ENCODE measurements around the gene SLX4IP. TPM values are rescaled to one million over a fixed set of nuclear protein-coding genes. Genes with fewer than 3 reads are reported as not detected.

Gene SLX4IP
- total RNA-seq, 1 experiment from 2014 or later, result 7.4 TPM

DNA sequence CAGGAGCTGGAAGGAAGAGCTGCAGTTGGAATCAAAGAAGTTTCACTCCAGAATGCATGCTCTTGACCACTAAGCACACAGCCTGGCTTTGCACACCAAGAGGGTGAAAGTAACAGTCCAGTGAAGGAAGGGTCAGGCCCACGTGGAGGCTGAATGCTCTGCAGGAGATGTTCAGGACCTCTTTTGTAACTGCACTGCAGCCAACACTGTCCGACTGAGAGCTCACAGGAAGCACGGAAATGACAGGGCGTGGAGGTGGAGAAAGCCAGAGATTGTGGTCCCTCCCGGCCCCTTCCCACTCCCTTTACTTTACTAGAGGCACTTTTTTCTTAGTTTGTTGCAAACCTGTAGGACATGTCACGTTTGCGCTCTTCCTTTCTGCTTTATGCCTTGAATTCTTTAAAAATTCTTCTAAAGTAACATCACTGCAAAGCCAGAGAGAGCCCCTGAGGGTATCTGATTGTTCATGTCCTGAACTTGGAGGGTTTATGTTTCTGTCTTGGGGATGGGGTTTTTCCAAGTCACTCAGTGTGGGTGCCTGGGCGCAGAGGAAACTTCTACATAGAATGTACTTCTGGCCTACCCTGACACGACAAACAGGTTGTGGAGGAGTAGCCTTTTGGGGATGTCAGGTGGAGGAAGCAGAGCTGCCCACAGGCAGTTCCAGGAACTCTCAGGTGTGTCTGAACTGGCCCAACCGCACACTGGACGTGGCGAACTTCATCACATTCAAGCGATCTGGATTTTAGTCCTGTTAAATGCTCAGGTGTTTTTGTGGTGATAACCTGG is 197.8 kb downstream of the SLX4IP start:
- H3K4me1 Mint-ChIP-seq, result peaks cover 90% of the 10 kb centered on the region
- ATAC-seq (no peak), DNase-seq (ENCODE audit: low spot score) (no peak)
- no peaks in the 10 kb centered on the region for H3K9me3 Mint-ChIP-seq
- POLR2A ChIA-PET, result no interaction called here
- TF ChIP-seq, protein P1, sequence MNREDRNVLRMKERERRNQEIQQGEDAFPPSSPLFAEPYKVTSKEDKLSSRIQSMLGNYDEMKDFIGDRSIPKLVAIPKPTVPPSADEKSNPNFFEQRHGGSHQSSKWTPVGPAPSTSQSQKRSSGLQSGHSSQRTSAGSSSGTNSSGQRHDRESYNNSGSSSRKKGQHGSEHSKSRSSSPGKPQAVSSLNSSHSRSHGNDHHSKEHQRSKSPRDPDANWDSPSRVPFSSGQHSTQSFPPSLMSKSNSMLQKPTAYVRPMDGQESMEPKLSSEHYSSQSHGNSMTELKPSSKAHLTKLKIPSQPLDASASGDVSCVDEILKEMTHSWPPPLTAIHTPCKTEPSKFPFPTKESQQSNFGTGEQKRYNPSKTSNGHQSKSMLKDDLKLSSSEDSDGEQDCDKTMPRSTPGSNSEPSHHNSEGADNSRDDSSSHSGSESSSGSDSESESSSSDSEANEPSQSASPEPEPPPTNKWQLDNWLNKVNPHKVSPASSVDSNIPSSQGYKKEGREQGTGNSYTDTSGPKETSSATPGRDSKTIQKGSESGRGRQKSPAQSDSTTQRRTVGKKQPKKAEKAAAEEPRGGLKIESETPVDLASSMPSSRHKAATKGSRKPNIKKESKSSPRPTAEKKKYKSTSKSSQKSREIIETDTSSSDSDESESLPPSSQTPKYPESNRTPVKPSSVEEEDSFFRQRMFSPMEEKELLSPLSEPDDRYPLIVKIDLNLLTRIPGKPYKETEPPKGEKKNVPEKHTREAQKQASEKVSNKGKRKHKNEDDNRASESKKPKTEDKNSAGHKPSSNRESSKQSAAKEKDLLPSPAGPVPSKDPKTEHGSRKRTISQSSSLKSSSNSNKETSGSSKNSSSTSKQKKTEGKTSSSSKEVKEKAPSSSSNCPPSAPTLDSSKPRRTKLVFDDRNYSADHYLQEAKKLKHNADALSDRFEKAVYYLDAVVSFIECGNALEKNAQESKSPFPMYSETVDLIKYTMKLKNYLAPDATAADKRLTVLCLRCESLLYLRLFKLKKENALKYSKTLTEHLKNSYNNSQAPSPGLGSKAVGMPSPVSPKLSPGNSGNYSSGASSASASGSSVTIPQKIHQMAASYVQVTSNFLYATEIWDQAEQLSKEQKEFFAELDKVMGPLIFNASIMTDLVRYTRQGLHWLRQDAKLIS (CRISPR knock-in tag; IDR thresholded peaks at IDR 0.05; ENCODE audit: borderline replicate concordance), result no peak
- no peak for TF ChIP-seq MXD4 (CRISPR knock-in tag; IDR thresholded peaks at IDR 0.05; ENCODE audit: borderline replicate concordance)
- no peak for TF ChIP-seq ZNF396 (CRISPR knock-in tag; IDR thresholded peaks at IDR 0.05; ENCODE audit: borderline replicate concordance)
- TF ChIP-seq, protein P2, sequence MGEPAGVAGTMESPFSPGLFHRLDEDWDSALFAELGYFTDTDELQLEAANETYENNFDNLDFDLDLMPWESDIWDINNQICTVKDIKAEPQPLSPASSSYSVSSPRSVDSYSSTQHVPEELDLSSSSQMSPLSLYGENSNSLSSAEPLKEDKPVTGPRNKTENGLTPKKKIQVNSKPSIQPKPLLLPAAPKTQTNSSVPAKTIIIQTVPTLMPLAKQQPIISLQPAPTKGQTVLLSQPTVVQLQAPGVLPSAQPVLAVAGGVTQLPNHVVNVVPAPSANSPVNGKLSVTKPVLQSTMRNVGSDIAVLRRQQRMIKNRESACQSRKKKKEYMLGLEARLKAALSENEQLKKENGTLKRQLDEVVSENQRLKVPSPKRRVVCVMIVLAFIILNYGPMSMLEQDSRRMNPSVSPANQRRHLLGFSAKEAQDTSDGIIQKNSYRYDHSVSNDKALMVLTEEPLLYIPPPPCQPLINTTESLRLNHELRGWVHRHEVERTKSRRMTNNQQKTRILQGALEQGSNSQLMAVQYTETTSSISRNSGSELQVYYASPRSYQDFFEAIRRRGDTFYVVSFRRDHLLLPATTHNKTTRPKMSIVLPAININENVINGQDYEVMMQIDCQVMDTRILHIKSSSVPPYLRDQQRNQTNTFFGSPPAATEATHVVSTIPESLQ (CRISPR knock-in tag; IDR thresholded peaks at IDR 0.05), result no peak
- TF ChIP-seq, protein P3, sequence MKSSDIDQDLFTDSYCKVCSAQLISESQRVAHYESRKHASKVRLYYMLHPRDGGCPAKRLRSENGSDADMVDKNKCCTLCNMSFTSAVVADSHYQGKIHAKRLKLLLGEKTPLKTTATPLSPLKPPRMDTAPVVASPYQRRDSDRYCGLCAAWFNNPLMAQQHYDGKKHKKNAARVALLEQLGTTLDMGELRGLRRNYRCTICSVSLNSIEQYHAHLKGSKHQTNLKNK (CRISPR knock-in tag; IDR thresholded peaks at IDR 0.05), result no peak
- peaks cover 4% of the 10 kb centered on the region for H3K36me3 Mint-ChIP-seq
- 0 out of 2 replicates have a peak overlapping the region, but pooled peaks have one; percentile 12 for H3K27ac Mint-ChIP-seq
- CTCF ChIA-PET, result interaction anchor here (1.3 kb wide), 1 partner anchor 22 kb away, joined by 6 read pairs; no protein-coding TSS in a partner anchor
- H3K27me3 Mint-ChIP-seq (ENCODE audit: low read depth), result no peaks in the 10 kb centered on the region
- no peak overlapping the region for H3K4me3 Mint-ChIP-seq

DNA sequence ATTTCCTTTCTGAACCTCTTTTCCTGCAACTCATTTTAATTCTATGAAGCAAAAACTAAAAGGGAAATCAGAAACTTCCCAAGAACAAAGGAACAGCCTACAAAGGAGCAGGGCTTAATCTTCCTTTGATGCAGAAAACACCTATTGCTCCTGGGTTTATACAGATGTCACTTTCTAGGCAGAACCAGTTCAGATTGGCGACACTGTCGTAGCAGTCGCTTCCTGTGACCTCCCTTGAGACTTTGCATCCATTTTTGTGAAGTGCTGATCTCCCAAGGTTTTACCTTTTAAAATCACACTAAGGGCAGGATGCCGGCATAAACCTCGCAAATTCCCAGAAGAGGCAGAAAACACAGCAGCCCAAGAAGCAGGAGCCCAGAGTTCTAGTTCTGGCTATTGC is 198.6 kb downstream of the SLX4IP start:
- H3K27ac Mint-ChIP-seq, result no peak overlapping the region
- no peak for ATAC-seq
- H3K9me3 Mint-ChIP-seq, result no peaks in the 10 kb centered on the region
- no peaks in the 10 kb centered on the region for H3K27me3 Mint-ChIP-seq (ENCODE audit: low read depth)
- TF ChIP-seq, protein P4, sequence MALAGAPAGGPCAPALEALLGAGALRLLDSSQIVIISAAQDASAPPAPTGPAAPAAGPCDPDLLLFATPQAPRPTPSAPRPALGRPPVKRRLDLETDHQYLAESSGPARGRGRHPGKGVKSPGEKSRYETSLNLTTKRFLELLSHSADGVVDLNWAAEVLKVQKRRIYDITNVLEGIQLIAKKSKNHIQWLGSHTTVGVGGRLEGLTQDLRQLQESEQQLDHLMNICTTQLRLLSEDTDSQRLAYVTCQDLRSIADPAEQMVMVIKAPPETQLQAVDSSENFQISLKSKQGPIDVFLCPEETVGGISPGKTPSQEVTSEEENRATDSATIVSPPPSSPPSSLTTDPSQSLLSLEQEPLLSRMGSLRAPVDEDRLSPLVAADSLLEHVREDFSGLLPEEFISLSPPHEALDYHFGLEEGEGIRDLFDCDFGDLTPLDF (CRISPR knock-in tag; IDR thresholded peaks at IDR 0.05), result no peak
- TF ChIP-seq ESRRA (CRISPR knock-in tag; IDR thresholded peaks at IDR 0.05; ENCODE audit: borderline replicate concordance) (no peak), SP1 (CRISPR knock-in tag; conservative IDR thresholded peaks at IDR 0.05) (no peak), NFATC4 (CRISPR knock-in tag; IDR thresholded peaks at IDR 0.05) (no peak), FOXK1 (CRISPR knock-in tag; IDR thresholded peaks at IDR 0.05) (no peak)
- TF ChIP-seq, protein P5, sequence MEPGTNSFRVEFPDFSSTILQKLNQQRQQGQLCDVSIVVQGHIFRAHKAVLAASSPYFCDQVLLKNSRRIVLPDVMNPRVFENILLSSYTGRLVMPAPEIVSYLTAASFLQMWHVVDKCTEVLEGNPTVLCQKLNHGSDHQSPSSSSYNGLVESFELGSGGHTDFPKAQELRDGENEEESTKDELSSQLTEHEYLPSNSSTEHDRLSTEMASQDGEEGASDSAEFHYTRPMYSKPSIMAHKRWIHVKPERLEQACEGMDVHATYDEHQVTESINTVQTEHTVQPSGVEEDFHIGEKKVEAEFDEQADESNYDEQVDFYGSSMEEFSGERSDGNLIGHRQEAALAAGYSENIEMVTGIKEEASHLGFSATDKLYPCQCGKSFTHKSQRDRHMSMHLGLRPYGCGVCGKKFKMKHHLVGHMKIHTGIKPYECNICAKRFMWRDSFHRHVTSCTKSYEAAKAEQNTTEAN (CRISPR knock-in tag; IDR thresholded peaks at IDR 0.05), result no peak
- TF ChIP-seq, protein P6, sequence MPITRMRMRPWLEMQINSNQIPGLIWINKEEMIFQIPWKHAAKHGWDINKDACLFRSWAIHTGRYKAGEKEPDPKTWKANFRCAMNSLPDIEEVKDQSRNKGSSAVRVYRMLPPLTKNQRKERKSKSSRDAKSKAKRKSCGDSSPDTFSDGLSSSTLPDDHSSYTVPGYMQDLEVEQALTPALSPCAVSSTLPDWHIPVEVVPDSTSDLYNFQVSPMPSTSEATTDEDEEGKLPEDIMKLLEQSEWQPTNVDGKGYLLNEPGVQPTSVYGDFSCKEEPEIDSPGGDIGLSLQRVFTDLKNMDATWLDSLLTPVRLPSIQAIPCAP (CRISPR knock-in tag; IDR thresholded peaks at IDR 0.05), result no peak
- H3K4me1 Mint-ChIP-seq, result peaks cover 93% of the 10 kb centered on the region
- no peak overlapping the region for H3K4me3 Mint-ChIP-seq
- ChIA-PET CTCF (interaction anchor here (0.5 kb wide), 1 partner anchor 8 kb away, joined by 4 read pairs; no protein-coding TSS in a partner anchor), POLR2A (no interaction called here)
- DNase-seq (ENCODE audit: low spot score), result no peak
- H3K36me3 Mint-ChIP-seq, result peaks cover 9% of the 10 kb centered on the region

Measured in WTC11 (cell line).